ENCODE results near the gene RIMS3.

The RIMS3 gene

DNA sequence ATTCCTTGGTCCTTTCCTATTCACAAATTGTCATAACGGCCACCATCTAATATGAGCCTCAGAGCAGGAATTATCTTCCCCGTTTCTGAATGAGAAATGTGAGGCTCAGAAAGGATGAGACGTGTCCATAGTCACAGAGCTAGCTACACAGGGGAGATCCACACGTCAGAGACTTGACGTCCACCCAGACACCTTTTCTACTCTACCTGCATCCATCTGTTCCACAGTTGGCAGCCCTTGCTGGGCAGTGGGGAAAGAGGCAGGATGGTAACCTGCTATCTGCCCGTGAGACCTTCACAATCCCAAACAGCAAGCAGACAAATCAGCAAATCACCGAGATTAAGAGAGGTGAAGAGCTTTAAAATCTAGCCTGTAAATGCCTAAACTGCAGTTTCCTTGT lies 8.4 kb downstream of the RIMS3 start:
- in situ Hi-C loops (cut with MboI; ENCODE audit: low pct_unique_long_range_greater_than_20kb, low sequenced_read_pairs, unreplicated experiment), result no loop called here
- DNase-seq (ENCODE audit: low spot score), result no peak

DNA sequence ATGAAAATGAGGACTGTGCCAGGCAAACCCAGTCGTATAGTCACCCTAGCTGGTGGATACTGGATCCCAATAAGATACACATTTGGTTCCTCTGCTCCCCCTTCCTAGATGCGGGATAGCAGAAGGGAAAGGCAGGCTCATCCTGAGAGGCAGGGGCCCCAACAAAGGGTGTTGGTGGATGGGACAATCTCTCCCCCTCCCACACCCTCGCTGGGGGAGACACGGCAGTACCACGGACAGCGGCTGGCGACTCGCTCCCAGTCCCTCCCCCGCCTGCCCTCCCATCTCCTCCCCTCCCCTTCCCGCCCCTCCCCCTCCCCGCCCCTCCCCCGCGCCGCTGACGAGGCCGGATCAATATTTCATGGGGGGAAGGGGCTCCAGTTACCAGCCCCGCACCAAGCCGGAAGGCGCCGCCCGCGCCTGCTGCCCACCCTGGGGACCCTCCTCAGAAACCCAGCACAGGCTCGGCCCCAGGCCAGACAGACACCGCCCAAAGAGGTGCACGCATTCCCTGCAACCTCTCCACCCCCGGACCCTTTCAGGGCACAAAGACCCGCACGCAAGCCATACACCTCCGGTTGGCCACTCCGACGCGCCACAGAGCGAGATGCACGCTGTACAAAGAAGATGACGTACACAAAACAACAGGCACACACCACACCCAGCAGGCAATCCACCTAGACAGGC lies 11.5 kb downstream of the RIMS3 start:
- no peak for DNase-seq (ENCODE audit: low spot score)
- in situ Hi-C loops (cut with MboI; ENCODE audit: low pct_unique_long_range_greater_than_20kb, low sequenced_read_pairs, unreplicated experiment), result no loop called here
- TF ChIP-seq, protein P1, sequence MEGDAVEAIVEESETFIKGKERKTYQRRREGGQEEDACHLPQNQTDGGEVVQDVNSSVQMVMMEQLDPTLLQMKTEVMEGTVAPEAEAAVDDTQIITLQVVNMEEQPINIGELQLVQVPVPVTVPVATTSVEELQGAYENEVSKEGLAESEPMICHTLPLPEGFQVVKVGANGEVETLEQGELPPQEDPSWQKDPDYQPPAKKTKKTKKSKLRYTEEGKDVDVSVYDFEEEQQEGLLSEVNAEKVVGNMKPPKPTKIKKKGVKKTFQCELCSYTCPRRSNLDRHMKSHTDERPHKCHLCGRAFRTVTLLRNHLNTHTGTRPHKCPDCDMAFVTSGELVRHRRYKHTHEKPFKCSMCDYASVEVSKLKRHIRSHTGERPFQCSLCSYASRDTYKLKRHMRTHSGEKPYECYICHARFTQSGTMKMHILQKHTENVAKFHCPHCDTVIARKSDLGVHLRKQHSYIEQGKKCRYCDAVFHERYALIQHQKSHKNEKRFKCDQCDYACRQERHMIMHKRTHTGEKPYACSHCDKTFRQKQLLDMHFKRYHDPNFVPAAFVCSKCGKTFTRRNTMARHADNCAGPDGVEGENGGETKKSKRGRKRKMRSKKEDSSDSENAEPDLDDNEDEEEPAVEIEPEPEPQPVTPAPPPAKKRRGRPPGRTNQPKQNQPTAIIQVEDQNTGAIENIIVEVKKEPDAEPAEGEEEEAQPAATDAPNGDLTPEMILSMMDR (IDR thresholded peaks at IDR 0.05; ENCODE audit: extremely low read depth, insufficient read depth, missing control alignments), result no peak

More for the DNA sequence above, 8.4 kb downstream of the RIMS3 start:
- TF ChIP-seq, protein P1 (IDR thresholded peaks at IDR 0.05; ENCODE audit: extremely low read depth, insufficient read depth, missing control alignments), result no peak

DNA sequence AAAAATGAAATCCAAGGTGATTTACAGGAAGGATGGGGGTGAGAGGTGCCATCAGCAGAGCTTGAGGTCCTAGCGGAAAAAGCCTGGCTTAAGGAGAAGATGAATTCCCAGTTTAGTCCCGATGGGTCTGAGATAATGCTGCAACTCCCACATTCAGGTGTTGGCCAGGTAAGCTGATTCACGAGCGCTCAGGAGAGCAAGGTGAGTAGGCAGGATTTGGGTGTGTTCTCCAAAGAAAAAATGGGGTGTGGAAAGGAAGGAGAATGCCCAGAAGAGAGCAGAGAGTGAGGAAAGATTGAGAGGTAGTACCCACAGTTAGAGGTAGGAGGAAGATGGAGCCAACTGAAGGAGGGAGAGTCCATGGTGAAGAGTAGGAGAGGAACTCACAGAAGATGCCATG lies 12.5 kb downstream of the RIMS3 start:
- TF ChIP-seq, protein P1 (IDR thresholded peaks at IDR 0.05; ENCODE audit: extremely low read depth, insufficient read depth, missing control alignments), result no peak
- no peak for DNase-seq (ENCODE audit: low spot score)
- in situ Hi-C loops (cut with MboI; ENCODE audit: low pct_unique_long_range_greater_than_20kb, low sequenced_read_pairs, unreplicated experiment), result no loop called here

DNA sequence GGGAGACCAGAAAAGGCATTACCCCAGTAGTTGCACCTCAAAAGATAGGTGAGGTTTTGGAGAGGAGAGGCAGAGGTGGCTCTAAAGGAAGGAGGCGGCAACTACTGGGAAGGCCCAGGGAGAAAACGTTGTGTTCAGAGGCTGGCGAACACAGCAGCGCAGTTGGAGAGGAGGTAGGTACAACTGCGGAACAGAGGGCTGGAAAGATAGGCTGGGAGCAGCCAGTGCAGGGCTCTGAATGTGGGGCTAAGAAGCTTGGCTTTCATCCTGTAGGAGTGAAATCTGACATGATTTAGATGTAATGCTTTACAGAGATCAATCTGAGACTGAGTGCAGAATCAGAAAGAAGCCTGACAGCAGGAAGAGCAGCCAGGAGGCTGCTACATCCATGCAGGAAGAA lies 13.0 kb downstream of the RIMS3 start:
- no peak for DNase-seq (ENCODE audit: low spot score)
- TF ChIP-seq, protein P1 (IDR thresholded peaks at IDR 0.05; ENCODE audit: extremely low read depth, insufficient read depth, missing control alignments), result no peak
- in situ Hi-C loops (cut with MboI; ENCODE audit: low pct_unique_long_range_greater_than_20kb, low sequenced_read_pairs, unreplicated experiment), result no loop called here

DNA sequence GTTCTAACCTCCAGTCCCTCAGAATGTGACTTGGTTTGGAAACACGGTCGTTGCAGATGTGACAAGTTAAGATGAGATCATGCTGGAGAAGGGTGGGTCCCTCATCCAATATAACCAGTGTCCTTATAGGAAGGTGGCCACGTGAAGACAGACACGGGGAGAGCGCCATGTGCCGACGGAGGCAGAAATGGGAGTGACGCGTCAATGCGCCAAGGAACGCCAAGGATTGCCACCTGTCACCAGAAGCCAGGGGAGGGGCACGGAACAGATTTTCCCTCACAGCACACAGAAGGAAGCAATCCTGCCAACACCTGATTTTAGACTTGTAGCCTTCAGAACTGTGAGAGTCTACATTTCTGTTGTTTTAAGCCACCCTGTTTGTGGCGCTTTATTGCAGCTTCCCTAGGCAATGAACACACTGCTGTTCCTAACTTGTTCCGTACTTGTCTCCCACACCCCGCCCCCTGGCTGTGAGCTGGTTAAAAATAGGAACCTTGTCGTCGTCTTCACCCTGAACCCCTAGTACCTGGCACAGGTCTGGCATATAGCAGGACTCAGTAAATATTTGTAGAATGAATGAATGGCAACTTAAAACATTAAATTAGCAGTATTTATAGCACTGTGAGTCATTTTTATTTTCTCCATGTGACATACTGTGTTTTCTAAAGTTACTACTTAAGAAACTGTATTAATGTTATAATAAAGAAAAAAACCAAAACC lies 14.2 kb downstream of the RIMS3 start:
- TF ChIP-seq, protein P1 (IDR thresholded peaks at IDR 0.05; ENCODE audit: extremely low read depth, insufficient read depth, missing control alignments), result no peak
- in situ Hi-C loops (cut with MboI; ENCODE audit: low pct_unique_long_range_greater_than_20kb, low sequenced_read_pairs, unreplicated experiment), result no loop called here
- DNase-seq (ENCODE audit: low spot score), result no peak

DNA sequence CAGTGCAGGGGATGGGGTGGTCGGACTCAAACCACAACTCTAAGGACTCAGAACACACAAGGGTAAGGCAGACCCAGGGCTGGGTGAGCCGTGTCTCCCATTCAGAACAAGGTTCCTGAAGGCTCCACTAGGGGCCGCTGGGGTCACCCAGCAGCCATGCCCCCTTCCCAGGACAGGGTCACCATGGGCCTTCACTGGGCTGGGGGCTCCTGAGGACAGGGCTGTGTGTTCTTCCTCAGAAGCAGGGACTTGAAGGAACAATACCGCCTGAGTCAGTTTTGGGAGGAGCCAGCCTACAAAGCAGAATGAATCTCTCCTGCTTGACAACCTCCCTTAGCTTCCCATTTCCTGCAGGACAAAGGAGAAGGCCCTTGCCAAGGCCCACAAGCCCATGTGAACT lies 15.4 kb downstream of the RIMS3 start:
- no peak for DNase-seq (ENCODE audit: low spot score)

More for the DNA sequence above, 15.4 kb downstream of the RIMS3 start:
- in situ Hi-C loops (cut with MboI; ENCODE audit: low pct_unique_long_range_greater_than_20kb, low sequenced_read_pairs, unreplicated experiment), result no loop called here
- TF ChIP-seq, protein P1 (IDR thresholded peaks at IDR 0.05; ENCODE audit: extremely low read depth, insufficient read depth, missing control alignments), result peak; percentile 54

Measured in GM13977 (cell line).